GM19467 (cell line): Measurements from ENCODE around the gene TTC13.
A peak's percentile ranks its signal among the peaks of the same experiment; 100 is the strongest.

Source experiments
- ATAC-seq: cut with Tn5 transposase; IDR thresholded peaks from one replicate; pipeline ENCODE4 v1.9.1; 2021; ENCODE audit warnings: mild to moderate bottlenecking, moderate library complexity; ENCODE audit not compliant: unreplicated experiment

Gene TTC13

GRCh38 chr1:230957580-230957989 lies 21.1 kb downstream of the TTC13 start:
- ATAC-seq: no peak

GRCh38 chr1:230950404-230950803 lies 28.3 kb downstream of the TTC13 start:
- ATAC-seq: no peak

GRCh38 chr1:230948903-230949302 lies 29.8 kb downstream of the TTC13 start:
- ATAC-seq: no peak

GRCh38 chr1:230948301-230948700 lies 30.4 kb downstream of the TTC13 start:
- ATAC-seq: no peak

GRCh38 chr1:230943048-230943593 lies 35.5 kb downstream of the TTC13 start:
- ATAC-seq: no peak

GRCh38 chr1:230940848-230941247 lies 37.8 kb downstream of the TTC13 start:
- no peak for ATAC-seq

GRCh38 chr1:230939806-230940489 lies 38.7 kb downstream of the TTC13 start:
- ATAC-seq: no peak

GRCh38 chr1:230938924-230939368 lies 39.7 kb downstream of the TTC13 start:
- ATAC-seq: no peak

GRCh38 chr1:230937371-230937770 lies 41.3 kb downstream of the TTC13 start:
- ATAC-seq: no peak

GRCh38 chr1:230936475-230936874 lies 42.2 kb downstream of the TTC13 start:
- ATAC-seq: no peak

GRCh38 chr1:230935852-230936251 lies 42.8 kb downstream of the TTC13 start:
- ATAC-seq: no peak

GRCh38 chr1:230930986-230931385 lies 47.7 kb downstream of the TTC13 start:
- no peak for ATAC-seq

- ATAC-seq: no peak
Measured at GRCh38 chr1:230926182-230926581, 52.5 kb downstream of the TTC13 start.

GRCh38 chr1:230925608-230926007 lies 53.1 kb downstream of the TTC13 start:
- no peak for ATAC-seq

- ATAC-seq: no peak
Measured at GRCh38 chr1:230923176-230923575, 55.5 kb downstream of the TTC13 start.

- no peak for ATAC-seq
Measured at GRCh38 chr1:230922620-230923019, 56.0 kb downstream of the TTC13 start.

GRCh38 chr1:230919207-230919606 lies 59.5 kb downstream of the TTC13 start:
- ATAC-seq: no peak

- ATAC-seq: peak; percentile 56
Measured at GRCh38 chr1:230917284-230918135, 61.2 kb downstream of the TTC13 start.

- no peak for ATAC-seq
Measured at GRCh38 chr1:230916587-230917283, 61.9 kb downstream of the TTC13 start.

- ATAC-seq: no peak
Measured at GRCh38 chr1:230915078-230915477, 63.6 kb downstream of the TTC13 start.

GRCh38 chr1:230913496-230913895 lies 65.2 kb downstream of the TTC13 start:
- ATAC-seq: no peak
